ENCODE data around the gene REPIN1. TPM values are rescaled to one million over a fixed set of nuclear protein-coding genes. Genes with fewer than 3 reads are reported as not detected.

Gene REPIN1
- total RNA-seq, 1 donor from 2014 or later = 148 TPM

- Mint-ChIP-seq H3K4me1 (ENCODE audit: low read depth) (peaks cover 23% of the 10 kb centered on the region), H3K36me3 (ENCODE audit: insufficient read depth) (peaks cover 4% of the 10 kb centered on the region), H3K4me3 (ENCODE audit: low read depth) (no peak overlapping the region), H3K9me3 (ENCODE audit: low read depth) (no peaks in the 10 kb centered on the region), H3K27ac (no peak overlapping the region), H3K27me3 (peaks cover 3% of the 10 kb centered on the region)
- no peak for DNase-seq (ENCODE audit: low spot score, unreplicated experiment)
- TF ChIP-seq CTCF (IDR thresholded peaks at IDR 0.05; ENCODE audit: unreplicated experiment) = no peak
Observed at GRCh38 chr7:150408393-150409299, 40.0 kb downstream of the REPIN1 start.

- no peak for DNase-seq (ENCODE audit: low spot score, unreplicated experiment)
- H3K36me3 Mint-ChIP-seq (ENCODE audit: insufficient read depth) = peaks cover 4% of the 10 kb centered on the region
- H3K27ac Mint-ChIP-seq = no peak overlapping the region
- H3K9me3 Mint-ChIP-seq (ENCODE audit: low read depth) = no peaks in the 10 kb centered on the region
- peaks cover 19% of the 10 kb centered on the region for H3K4me1 Mint-ChIP-seq (ENCODE audit: low read depth)
- TF ChIP-seq CTCF (IDR thresholded peaks at IDR 0.05; ENCODE audit: unreplicated experiment) = no peak
- H3K4me3 Mint-ChIP-seq (ENCODE audit: low read depth) = no peak overlapping the region
- peaks cover 3% of the 10 kb centered on the region for H3K27me3 Mint-ChIP-seq
Observed at GRCh38 chr7:150409300-150410030, 40.8 kb downstream of the REPIN1 start.

GRCh38 chr7:150410131-150410530 is 41.5 kb downstream of the REPIN1 start:
- TF ChIP-seq CTCF (IDR thresholded peaks at IDR 0.05; ENCODE audit: unreplicated experiment) = no peak
- Mint-ChIP-seq H3K4me1 (ENCODE audit: low read depth) (peaks cover 16% of the 10 kb centered on the region), H3K27ac (no peak overlapping the region)

GRCh38 chr7:150410680-150411346 is 42.2 kb downstream of the REPIN1 start:
- Mint-ChIP-seq H3K36me3 (ENCODE audit: insufficient read depth) (peaks cover 4% of the 10 kb centered on the region), H3K27ac (peak overlapping the region; percentile 73), H3K4me3 (ENCODE audit: low read depth) (no peak overlapping the region), H3K9me3 (ENCODE audit: low read depth) (no peaks in the 10 kb centered on the region), H3K4me1 (ENCODE audit: low read depth) (peaks cover 17% of the 10 kb centered on the region), H3K27me3 (peaks cover 6% of the 10 kb centered on the region)
- DNase-seq (ENCODE audit: low spot score, unreplicated experiment) = no peak
- TF ChIP-seq CTCF (IDR thresholded peaks at IDR 0.05; ENCODE audit: unreplicated experiment) = no peak

More at GRCh38 chr7:150410131-150410530, 41.5 kb downstream of the REPIN1 start:
- Mint-ChIP-seq H3K27me3 (peaks cover 6% of the 10 kb centered on the region), H3K36me3 (ENCODE audit: insufficient read depth) (peaks cover 4% of the 10 kb centered on the region), H3K4me3 (ENCODE audit: low read depth) (no peak overlapping the region), H3K9me3 (ENCODE audit: low read depth) (no peaks in the 10 kb centered on the region)
- DNase-seq (ENCODE audit: low spot score, unreplicated experiment) = no peak

- peaks cover 4% of the 10 kb centered on the region for H3K36me3 Mint-ChIP-seq (ENCODE audit: insufficient read depth)
Observed at GRCh38 chr7:150411606-150412005, 43.0 kb downstream of the REPIN1 start.

More at GRCh38 chr7:150411606-150412005, 43.0 kb downstream of the REPIN1 start:
- H3K27me3 Mint-ChIP-seq = peaks cover 6% of the 10 kb centered on the region
- no peak overlapping the region for H3K27ac Mint-ChIP-seq
- DNase-seq (ENCODE audit: low spot score, unreplicated experiment) = no peak
- peaks cover 10% of the 10 kb centered on the region for H3K4me1 Mint-ChIP-seq (ENCODE audit: low read depth)
- no peaks in the 10 kb centered on the region for H3K9me3 Mint-ChIP-seq (ENCODE audit: low read depth)
- no peak overlapping the region for H3K4me3 Mint-ChIP-seq (ENCODE audit: low read depth)
- no peak for TF ChIP-seq CTCF (IDR thresholded peaks at IDR 0.05; ENCODE audit: unreplicated experiment)
